ENCODE data around the gene ADAMTS1.
A peak's percentile ranks its signal among the peaks of the same experiment; 100 is the strongest.

The ADAMTS1 gene

DNA sequence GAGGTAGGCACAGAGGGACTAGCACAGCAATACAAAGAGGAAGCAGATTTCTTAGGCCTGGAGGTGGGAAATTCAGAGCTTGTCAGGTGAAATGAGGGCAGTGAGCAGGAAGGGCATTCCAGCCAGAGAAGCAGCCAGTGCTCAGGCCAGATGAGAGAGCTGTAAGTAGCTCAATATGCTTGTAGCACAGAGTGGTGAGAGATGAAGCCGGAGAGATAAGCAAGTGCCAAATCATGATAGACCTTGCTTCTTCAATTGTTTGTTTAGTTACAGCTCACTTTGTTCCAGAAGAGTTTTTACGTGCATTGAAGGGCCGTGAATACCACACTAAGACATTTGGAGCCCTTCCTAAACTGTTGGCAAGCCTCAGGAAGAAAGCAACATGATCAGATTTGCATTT lies 42.0 kb upstream of the ADAMTS1 start:
- whole genome bisulfite sequencing, 2 donors (ENCODE audit: extremely low coverage in 2 of 2, insufficient read length in 2 of 2, insufficient replicate concordance in 1 of 2) = no CpG with 5 or more reads among the region's 3 CpGs
- Histone ChIP-seq H3K4me3 (ENCODE audit: low read length in 2 of 2) (no peak overlapping the region), H3K27me3 (ENCODE audit: control insufficient read depth in 3 of 3, insufficient read depth in 3 of 3, low read depth in 1 of 3, low read length in 3 of 3) (peaks cover 0 to 4% (median 0%) of the 10 kb centered on the region in 3 experiments), H3K4me2 (ENCODE audit: insufficient read depth, low read length, poor library complexity, severe bottlenecking) (no peak overlapping the region), H2BK5ac (ENCODE audit: low read length) (no peak overlapping the region), H3K36me3 (replicated peaks in 1 of 2; ENCODE audit: control insufficient read depth in 2 of 2, insufficient read depth in 2 of 2, low read length in 2 of 2) (no peaks in the 10 kb centered on the region), H4K91ac (ENCODE audit: low read depth, low read length, poor library complexity) (no peak overlapping the region), H3K27ac (replicated peaks; ENCODE audit: low read length) (no peak overlapping the region), H4K8ac (ENCODE audit: low read depth, low read length) (no peak overlapping the region), H3K18ac (ENCODE audit: low read length) (no peak overlapping the region), H3K9me3 (replicated peaks in 1 of 2; ENCODE audit: control insufficient read depth in 2 of 2, insufficient read depth in 1 of 2, low read depth in 1 of 2, low read length in 2 of 2) (no peaks in the 10 kb centered on the region), H3K9ac (ENCODE audit: low read depth, low read length, poor library complexity) (no peak overlapping the region), H2BK15ac (ENCODE audit: low read length) (no peak overlapping the region), H2AK5ac (ENCODE audit: low read depth, low read length) (no peak overlapping the region), H3K23ac (ENCODE audit: low read depth, low read length, poor library complexity) (no peak overlapping the region), H2AFZ (ENCODE audit: low read length) (no peak overlapping the region), H3K4ac (ENCODE audit: low read length) (no peak overlapping the region), H3K4me1 (ENCODE audit: control insufficient read depth in 2 of 2, insufficient read depth in 1 of 2, low read depth in 1 of 2, low read length in 2 of 2) (no peaks in the 10 kb centered on the region), H2BK120ac (ENCODE audit: low read depth, low read length) (no peak overlapping the region), H2BK12ac (ENCODE audit: low read length) (no peak overlapping the region), H3K79me1 (ENCODE audit: low read depth, low read length) (no peaks in the 10 kb centered on the region), H3K14ac (ENCODE audit: low read length) (no peak overlapping the region)
- DNase-seq (ENCODE audit: low spot score) = no peak

DNA sequence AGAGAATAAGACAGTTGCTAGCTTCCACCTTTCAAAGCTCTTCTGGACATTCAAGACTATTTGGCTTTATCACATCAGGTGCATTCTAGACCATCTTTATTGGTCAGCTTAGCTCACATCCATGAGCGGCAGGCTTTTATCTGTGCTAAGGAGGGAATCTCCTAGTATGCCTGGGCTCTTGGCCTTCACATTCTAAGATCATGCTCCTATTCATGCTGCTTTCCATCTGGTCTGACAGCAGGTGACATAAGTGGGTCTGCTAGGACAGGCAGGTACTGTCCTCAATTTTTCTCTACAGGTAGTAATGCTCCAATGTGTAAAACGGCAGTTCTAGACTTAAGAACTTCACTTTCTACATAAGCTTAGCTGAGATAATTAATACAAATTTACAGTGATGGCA lies 39.2 kb upstream of the ADAMTS1 start:
- no peak overlapping the region for H2BK5ac ChIP-seq (ENCODE audit: low read length)
- H3K27ac ChIP-seq (replicated peaks; ENCODE audit: low read length) = no peak overlapping the region
- H3K27me3 ChIP-seq (ENCODE audit: control insufficient read depth in 3 of 3, insufficient read depth in 3 of 3, low read depth in 1 of 3, low read length in 3 of 3) = peaks cover 0 to 4% (median 0%) of the 10 kb centered on the region in 3 experiments
- no peak overlapping the region for H2AK5ac ChIP-seq (ENCODE audit: low read depth, low read length)
- H3K4me1 ChIP-seq (ENCODE audit: control insufficient read depth in 2 of 2, insufficient read depth in 1 of 2, low read depth in 1 of 2, low read length in 2 of 2) = no peaks in the 10 kb centered on the region
- no peak overlapping the region for H3K4ac ChIP-seq (ENCODE audit: low read length)
- no peak overlapping the region for H3K4me2 ChIP-seq (ENCODE audit: insufficient read depth, low read length, poor library complexity, severe bottlenecking)
- H3K9ac ChIP-seq (ENCODE audit: low read depth, low read length, poor library complexity) = no peak overlapping the region
- H3K36me3 ChIP-seq (replicated peaks in 1 of 2; ENCODE audit: control insufficient read depth in 2 of 2, insufficient read depth in 2 of 2, low read length in 2 of 2) = no peaks in the 10 kb centered on the region
- no peak for DNase-seq (ENCODE audit: low spot score)
- no peak overlapping the region for H2AFZ ChIP-seq (ENCODE audit: low read length)
- H3K14ac ChIP-seq (ENCODE audit: low read length) = no peak overlapping the region
- H3K18ac ChIP-seq (ENCODE audit: low read length) = no peak overlapping the region
- H3K23ac ChIP-seq (ENCODE audit: low read depth, low read length, poor library complexity) = no peak overlapping the region
- no peak overlapping the region for H4K8ac ChIP-seq (ENCODE audit: low read depth, low read length)
- H2BK12ac ChIP-seq (ENCODE audit: low read length) = no peak overlapping the region
- no peak overlapping the region for H3K4me3 ChIP-seq (ENCODE audit: low read length in 2 of 2)
- no peak overlapping the region for H2BK120ac ChIP-seq (ENCODE audit: low read depth, low read length)
- H2BK15ac ChIP-seq (ENCODE audit: low read length) = no peak overlapping the region
- H3K9me3 ChIP-seq (replicated peaks in 1 of 2; ENCODE audit: control insufficient read depth in 2 of 2, insufficient read depth in 1 of 2, low read depth in 1 of 2, low read length in 2 of 2) = no peaks in the 10 kb centered on the region
- H3K79me1 ChIP-seq (ENCODE audit: low read depth, low read length) = no peaks in the 10 kb centered on the region
- no peak overlapping the region for H4K91ac ChIP-seq (ENCODE audit: low read depth, low read length, poor library complexity)
- no CpG with 5 or more reads among the region's 2 CpGs for WGBS, 2 donors (ENCODE audit: extremely low coverage in 2 of 2, insufficient read length in 2 of 2, insufficient replicate concordance in 1 of 2)

DNA sequence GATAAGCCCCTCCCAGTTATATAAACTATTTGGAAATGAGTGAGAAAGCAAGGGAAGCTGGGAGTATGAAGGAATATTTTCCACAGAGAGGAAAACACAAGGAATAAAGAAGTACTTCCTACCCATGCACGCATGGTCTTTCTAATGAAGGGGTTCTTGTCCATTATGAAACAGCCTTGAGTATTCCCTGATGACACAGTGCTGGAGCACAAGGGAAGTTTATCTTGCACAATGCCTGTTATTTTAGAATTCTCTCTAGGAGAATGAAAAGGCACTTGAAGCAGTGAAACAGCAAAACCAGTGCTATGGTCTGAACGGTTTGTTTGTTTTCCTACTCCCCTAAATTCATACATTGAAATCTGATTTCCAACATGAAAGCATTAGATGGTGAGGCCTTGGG lies 38.6 kb upstream of the ADAMTS1 start:
- WGBS, 2 donors (ENCODE audit: extremely low coverage in 2 of 2, insufficient read length in 2 of 2, insufficient replicate concordance in 1 of 2) = no CpG with 5 or more reads among the region's 2 CpGs
- H3K23ac ChIP-seq (ENCODE audit: low read depth, low read length, poor library complexity) = no peak overlapping the region

DNA sequence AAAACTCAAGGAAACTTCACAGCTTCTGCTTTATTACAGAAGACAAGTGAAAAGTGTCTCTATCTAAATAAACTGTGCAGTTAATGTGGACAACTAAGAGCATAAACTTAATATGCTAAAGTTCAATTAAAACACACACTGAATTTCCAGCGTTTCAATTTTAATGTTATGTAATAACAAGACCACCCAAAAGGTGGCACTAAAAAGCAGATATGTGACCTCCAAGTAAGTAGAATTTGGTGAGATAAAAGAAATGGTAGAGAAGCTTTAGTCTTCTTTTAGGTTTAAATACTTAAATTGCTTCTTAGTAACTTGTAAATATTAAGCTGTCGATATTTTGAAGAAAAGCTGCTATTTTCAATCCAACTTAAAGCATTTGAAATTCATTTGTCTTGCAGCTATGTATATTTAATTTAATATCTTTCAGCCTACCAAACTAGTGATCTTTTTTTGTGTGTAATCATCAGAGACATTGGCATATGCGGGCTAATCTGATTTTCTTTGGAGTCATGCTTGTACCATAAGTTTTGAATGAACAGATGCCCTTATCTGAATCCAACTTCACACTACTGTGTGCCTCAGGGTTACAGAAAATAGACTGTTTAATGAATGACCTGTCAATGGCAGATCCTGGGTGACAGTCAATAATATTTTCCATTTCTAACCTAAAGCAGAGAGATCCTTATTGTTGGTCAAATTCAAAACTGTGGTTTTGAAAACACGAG lies 36.5 kb upstream of the ADAMTS1 start:
- Histone ChIP-seq H3K36me3 (replicated peaks in 1 of 2; ENCODE audit: control insufficient read depth in 2 of 2, insufficient read depth in 2 of 2, low read length in 2 of 2) (no peaks in the 10 kb centered on the region), H2BK15ac (ENCODE audit: low read length) (no peak overlapping the region), H4K8ac (ENCODE audit: low read depth, low read length) (no peak overlapping the region), H3K27ac (replicated peaks; ENCODE audit: low read length) (no peak overlapping the region), H3K9ac (ENCODE audit: low read depth, low read length, poor library complexity) (no peak overlapping the region), H3K4ac (ENCODE audit: low read length) (no peak overlapping the region), H3K4me3 (ENCODE audit: low read length in 2 of 2) (no peak overlapping the region), H3K79me1 (ENCODE audit: low read depth, low read length) (no peaks in the 10 kb centered on the region), H3K9me3 (replicated peaks in 1 of 2; ENCODE audit: control insufficient read depth in 2 of 2, insufficient read depth in 1 of 2, low read depth in 1 of 2, low read length in 2 of 2) (no peaks in the 10 kb centered on the region), H3K4me1 (ENCODE audit: control insufficient read depth in 2 of 2, insufficient read depth in 1 of 2, low read depth in 1 of 2, low read length in 2 of 2) (no peaks in the 10 kb centered on the region), H3K4me2 (ENCODE audit: insufficient read depth, low read length, poor library complexity, severe bottlenecking) (no peak overlapping the region), H2BK120ac (ENCODE audit: low read depth, low read length) (no peak overlapping the region), H3K27me3 (ENCODE audit: control insufficient read depth in 3 of 3, insufficient read depth in 3 of 3, low read depth in 1 of 3, low read length in 3 of 3) (no peaks in the 10 kb centered on the region), H3K14ac (ENCODE audit: low read length) (no peak overlapping the region), H2AFZ (ENCODE audit: low read length) (no peak overlapping the region), H2BK12ac (ENCODE audit: low read length) (no peak overlapping the region), H2BK5ac (ENCODE audit: low read length) (no peak overlapping the region), H2AK5ac (ENCODE audit: low read depth, low read length) (no peak overlapping the region), H4K91ac (ENCODE audit: low read depth, low read length, poor library complexity) (no peak overlapping the region), H3K23ac (ENCODE audit: low read depth, low read length, poor library complexity) (no peak overlapping the region), H3K18ac (ENCODE audit: low read length) (no peak overlapping the region)
- DNase-seq (ENCODE audit: low spot score) = peak; percentile 8
- WGBS, 2 donors (ENCODE audit: extremely low coverage in 2 of 2, insufficient read length in 2 of 2, insufficient replicate concordance in 1 of 2) = no CpG with 5 or more reads among the region's 4 CpGs

More for the DNA sequence above, 38.6 kb upstream of the ADAMTS1 start:
- no peak overlapping the region for H3K4me3 ChIP-seq (ENCODE audit: low read length in 2 of 2)
- H3K27me3 ChIP-seq (ENCODE audit: control insufficient read depth in 3 of 3, insufficient read depth in 3 of 3, low read depth in 1 of 3, low read length in 3 of 3) = peaks cover 0 to 4% (median 0%) of the 10 kb centered on the region in 3 experiments
- H3K4me1 ChIP-seq (ENCODE audit: control insufficient read depth in 2 of 2, insufficient read depth in 1 of 2, low read depth in 1 of 2, low read length in 2 of 2) = no peaks in the 10 kb centered on the region
- no peak overlapping the region for H3K4me2 ChIP-seq (ENCODE audit: insufficient read depth, low read length, poor library complexity, severe bottlenecking)
- H2BK120ac ChIP-seq (ENCODE audit: low read depth, low read length) = no peak overlapping the region
- no peak overlapping the region for H2BK12ac ChIP-seq (ENCODE audit: low read length)
- no peaks in the 10 kb centered on the region for H3K9me3 ChIP-seq (replicated peaks in 1 of 2; ENCODE audit: control insufficient read depth in 2 of 2, insufficient read depth in 1 of 2, low read depth in 1 of 2, low read length in 2 of 2)
- no peak overlapping the region for H3K4ac ChIP-seq (ENCODE audit: low read length)
- H4K91ac ChIP-seq (ENCODE audit: low read depth, low read length, poor library complexity) = no peak overlapping the region
- H3K14ac ChIP-seq (ENCODE audit: low read length) = no peak overlapping the region
- no peak overlapping the region for H3K18ac ChIP-seq (ENCODE audit: low read length)
- no peak overlapping the region for H4K8ac ChIP-seq (ENCODE audit: low read depth, low read length)
- H2BK5ac ChIP-seq (ENCODE audit: low read length) = no peak overlapping the region
- no peaks in the 10 kb centered on the region for H3K36me3 ChIP-seq (replicated peaks in 1 of 2; ENCODE audit: control insufficient read depth in 2 of 2, insufficient read depth in 2 of 2, low read length in 2 of 2)
- no peak overlapping the region for H3K9ac ChIP-seq (ENCODE audit: low read depth, low read length, poor library complexity)
- no peak overlapping the region for H2AK5ac ChIP-seq (ENCODE audit: low read depth, low read length)
- no peak overlapping the region for H3K27ac ChIP-seq (replicated peaks; ENCODE audit: low read length)
- no peak overlapping the region for H2AFZ ChIP-seq (ENCODE audit: low read length)
- no peak for DNase-seq (ENCODE audit: low spot score)
- no peak overlapping the region for H2BK15ac ChIP-seq (ENCODE audit: low read length)
- no peaks in the 10 kb centered on the region for H3K79me1 ChIP-seq (ENCODE audit: low read depth, low read length)

Data from neuronal stem cell (in vitro differentiated cells).